Loucy (cell line): ENCODE measurements around the gene ARNT2.

ENCODE experiments used
- H2AFZ ChIP-seq: fragments of 200-600 bp; sonication (generic); 2 replicates; pipeline ENCODE4 v1.6.0; 2016; ENCODE audit warnings: antibody characterized with exemption, mild to moderate bottlenecking, low read length, moderate library complexity
- H3F3A ChIP-seq: fragments of 200-600 bp; 2 replicates; pipeline ENCODE4 v1.6.0; 2016; ENCODE audit warnings: antibody characterized with exemption, low read depth, mild to moderate bottlenecking
- H3K27me3 ChIP-seq: fragments of 200-600 bp; sonication (generic); 2 replicates; pipeline ENCODE4 v1.6.1; 2014; ENCODE audit warnings: low read length, mild to moderate bottlenecking; ENCODE audit not compliant: insufficient read depth, poor library complexity, severe bottlenecking
- H3K36me3 ChIP-seq: fragments of 200-600 bp; sonication (generic); 2 replicates; pipeline ENCODE4 v1.6.1; 2016; ENCODE audit warnings: low read length; ENCODE audit not compliant: insufficient read depth
- H3K4me1 ChIP-seq: fragments of 200-600 bp; sonication (generic); 2 replicates; pipeline ENCODE4 v1.5.1; 2014; ENCODE audit warnings: low read length, mild to moderate bottlenecking; ENCODE audit not compliant: insufficient read depth, poor library complexity, severe bottlenecking
- H3K4me2 ChIP-seq: fragments of 200-600 bp; sonication (generic); 2 replicates; pipeline ENCODE4 v1.6.0; 2014; ENCODE audit warnings: antibody characterized with exemption, low read length, low read depth, mild to moderate bottlenecking; ENCODE audit not compliant: poor library complexity, severe bottlenecking
- H3K4me3 ChIP-seq: fragments of 200-600 bp; sonication (generic); 2 replicates; pipeline ENCODE4 v1.5.1; 2014; ENCODE audit warnings: low read length, mild to moderate bottlenecking, mixed read lengths; ENCODE audit not compliant: poor library complexity, severe bottlenecking
- H3K79me2 ChIP-seq: fragments of 200-600 bp; sonication (generic); 2 replicates; pipeline ENCODE4 v1.6.1; 2014; ENCODE audit warnings: low read length; ENCODE audit not compliant: insufficient read depth
- H3K9ac ChIP-seq: fragments of 200-600 bp; sonication (generic); 2 replicates; pipeline ENCODE4 v1.6.0; 2014; ENCODE audit warnings: mild to moderate bottlenecking, low read depth, low read length, moderate library complexity; ENCODE audit not compliant: poor library complexity, severe bottlenecking
- H3K9me2 ChIP-seq: fragments of 200-600 bp; sonication (generic); replicated peaks from 2 replicates; pipeline ENCODE4 v1.6.1; 2016; ENCODE audit warnings: low read depth, low read length, mixed read lengths
- H3K9me3 ChIP-seq: fragments of 200-600 bp; sonication (generic); 2 replicates; pipeline ENCODE4 v1.6.1; 2014; ENCODE audit warnings: mild to moderate bottlenecking, antibody characterized with exemption, low read length, low read depth; ENCODE audit not compliant: insufficient read depth
- H4K20me1 ChIP-seq: fragments of 200-600 bp; sonication (generic); 2 replicates; pipeline ENCODE4 v1.6.0; 2014; ENCODE audit warnings: antibody characterized with exemption, low read length, mild to moderate bottlenecking; ENCODE audit not compliant: insufficient read depth, poor library complexity, severe bottlenecking
- EZH2phosphoT487 ChIP-seq: fragments of 200-600 bp; IDR thresholded peaks from 2 replicates; pipeline ENCODE4 v1.6.1; 2018; ENCODE audit warnings: antibody characterized with exemption, mild to moderate bottlenecking, moderate library complexity, borderline replicate concordance
- TF ChIP-seq, protein P1 (sequence below): fragments of 200-600 bp; sonication (generic); conservative IDR thresholded peaks from 2 replicates; pipeline ENCODE4 v1.5.1; 2014; ENCODE audit warnings: mild to moderate bottlenecking, antibody characterized with exemption, low read length

The ARNT2 gene

DNA sequence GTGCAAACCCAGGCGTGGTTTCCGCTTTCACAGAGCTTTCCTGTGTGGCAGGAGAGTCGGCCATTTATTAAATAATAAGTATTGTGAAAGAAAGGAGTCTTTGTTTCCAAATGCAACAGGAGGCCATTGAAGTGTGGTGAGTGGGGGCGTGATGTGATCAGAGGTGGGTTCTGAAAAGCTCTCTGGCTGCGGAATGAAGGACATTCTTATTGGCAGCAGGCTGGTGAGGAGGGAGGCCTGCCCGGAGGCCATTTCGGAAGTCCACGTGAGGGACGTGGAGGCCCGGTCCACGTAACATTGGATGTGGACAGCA lies 11.1 kb downstream of the ARNT2 start:
- H3K9me3 ChIP-seq: no peaks in the 10 kb centered on the region
- no peak overlapping the region for H2AFZ ChIP-seq
- H4K20me1 ChIP-seq: no peaks in the 10 kb centered on the region
- H3K4me1 ChIP-seq: no peaks in the 10 kb centered on the region
- H3K9me2 ChIP-seq: no peaks in the 10 kb centered on the region
- H3K36me3 ChIP-seq: no peaks in the 10 kb centered on the region
- H3F3A ChIP-seq: no peaks in the 10 kb centered on the region
- TF ChIP-seq, protein P1, sequence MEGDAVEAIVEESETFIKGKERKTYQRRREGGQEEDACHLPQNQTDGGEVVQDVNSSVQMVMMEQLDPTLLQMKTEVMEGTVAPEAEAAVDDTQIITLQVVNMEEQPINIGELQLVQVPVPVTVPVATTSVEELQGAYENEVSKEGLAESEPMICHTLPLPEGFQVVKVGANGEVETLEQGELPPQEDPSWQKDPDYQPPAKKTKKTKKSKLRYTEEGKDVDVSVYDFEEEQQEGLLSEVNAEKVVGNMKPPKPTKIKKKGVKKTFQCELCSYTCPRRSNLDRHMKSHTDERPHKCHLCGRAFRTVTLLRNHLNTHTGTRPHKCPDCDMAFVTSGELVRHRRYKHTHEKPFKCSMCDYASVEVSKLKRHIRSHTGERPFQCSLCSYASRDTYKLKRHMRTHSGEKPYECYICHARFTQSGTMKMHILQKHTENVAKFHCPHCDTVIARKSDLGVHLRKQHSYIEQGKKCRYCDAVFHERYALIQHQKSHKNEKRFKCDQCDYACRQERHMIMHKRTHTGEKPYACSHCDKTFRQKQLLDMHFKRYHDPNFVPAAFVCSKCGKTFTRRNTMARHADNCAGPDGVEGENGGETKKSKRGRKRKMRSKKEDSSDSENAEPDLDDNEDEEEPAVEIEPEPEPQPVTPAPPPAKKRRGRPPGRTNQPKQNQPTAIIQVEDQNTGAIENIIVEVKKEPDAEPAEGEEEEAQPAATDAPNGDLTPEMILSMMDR: no peak
- no peak for TF ChIP-seq EZH2phosphoT487
- H3K9ac ChIP-seq: no peak overlapping the region
- H3K4me2 ChIP-seq: no peak overlapping the region
- no peak overlapping the region for H3K4me3 ChIP-seq
- H3K79me2 ChIP-seq: no peaks in the 10 kb centered on the region
- H3K27me3 ChIP-seq: no peaks in the 10 kb centered on the region

GRCh38 chr15:80416702-80417101 lies 12.5 kb downstream of the ARNT2 start:
- H2AFZ ChIP-seq: no peak overlapping the region
- H3F3A ChIP-seq: no peaks in the 10 kb centered on the region
- no peaks in the 10 kb centered on the region for H3K4me1 ChIP-seq
- no peaks in the 10 kb centered on the region for H3K9me2 ChIP-seq
- no peak overlapping the region for H3K9ac ChIP-seq
- H3K79me2 ChIP-seq: no peaks in the 10 kb centered on the region
- no peak for TF ChIP-seq EZH2phosphoT487
- TF ChIP-seq, protein P1: no peak
- no peaks in the 10 kb centered on the region for H3K27me3 ChIP-seq
- no peak overlapping the region for H3K4me2 ChIP-seq
- H3K36me3 ChIP-seq: no peaks in the 10 kb centered on the region
- H3K9me3 ChIP-seq: no peaks in the 10 kb centered on the region
- H4K20me1 ChIP-seq: no peaks in the 10 kb centered on the region
- H3K4me3 ChIP-seq: no peak overlapping the region

DNA sequence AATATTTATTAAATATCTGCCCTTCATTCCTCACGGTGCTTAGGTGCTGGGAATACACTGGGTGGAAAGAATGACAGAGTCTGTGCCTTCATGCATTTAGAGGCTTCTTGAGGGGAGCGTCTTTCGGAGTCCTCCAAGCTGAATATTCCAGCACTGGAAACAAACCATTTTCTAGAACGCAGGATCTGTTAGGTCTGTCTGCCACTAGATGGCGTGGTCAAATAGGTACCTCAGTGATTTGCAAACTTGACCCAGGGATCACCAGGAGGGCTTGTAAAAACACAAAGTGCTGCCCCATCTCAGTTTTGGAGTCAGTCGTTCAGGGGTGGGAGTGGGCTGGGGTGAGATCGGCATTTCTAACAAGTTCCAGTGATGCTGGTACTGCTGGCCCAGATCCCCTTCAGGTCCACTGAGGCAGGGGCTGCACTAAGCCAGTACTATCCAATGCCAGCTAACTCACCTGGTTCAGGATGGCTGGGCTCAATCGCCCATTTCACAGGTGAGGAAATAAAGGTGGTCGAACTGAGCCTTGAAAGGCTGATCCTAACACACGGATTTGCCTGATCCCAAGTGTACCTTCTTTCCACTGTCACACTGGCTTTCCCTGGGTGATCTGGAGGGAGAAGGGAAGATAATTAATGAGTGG lies 14.8 kb downstream of the ARNT2 start:
- Histone ChIP-seq H2AFZ (no peak overlapping the region), H3K9me3 (no peaks in the 10 kb centered on the region), H3K9ac (no peak overlapping the region), H3K4me1 (no peaks in the 10 kb centered on the region), H3K9me2 (no peaks in the 10 kb centered on the region), H4K20me1 (no peaks in the 10 kb centered on the region), H3K4me2 (no peak overlapping the region), H3K79me2 (no peaks in the 10 kb centered on the region), H3K4me3 (no peak overlapping the region), H3K36me3 (no peaks in the 10 kb centered on the region), H3F3A (no peaks in the 10 kb centered on the region), H3K27me3 (no peaks in the 10 kb centered on the region)
- TF ChIP-seq, protein P1: peak; percentile 65
- TF ChIP-seq EZH2phosphoT487: no peak
